ENCODE results near the gene BPTF. TPM values are rescaled to one million over a fixed set of nuclear protein-coding genes. Genes with fewer than 3 reads are reported as not detected.
A peak's percentile ranks its signal among the peaks of the same experiment; 100 is the strongest.

Gene BPTF
- total and polyA plus RNA-seq, 2 of the 13 experiments (the other 11 are each of a cell fraction or from before 2014, with no cell fraction given): 43.5 to 66.1 TPM

GRCh38 chr17:68011199-68011665 lies 185.9 kb downstream of the BPTF start (continued):
- TF ChIP-seq TRIM22 (IDR thresholded peaks at IDR 0.05) (no peak), SALL2 (CRISPR knock-in tag; IDR thresholded peaks at IDR 0.05) (no peak), ZFP36L2 (CRISPR knock-in tag; IDR thresholded peaks at IDR 0.05) (no peak), ZNF792 (CRISPR knock-in tag; IDR thresholded peaks at IDR 0.05) (no peak), ZNF646 (CRISPR knock-in tag; IDR thresholded peaks at IDR 0.05) (no peak), DDIT3 (CRISPR knock-in tag; IDR thresholded peaks at IDR 0.05) (no peak), ZBTB34 (CRISPR knock-in tag; IDR thresholded peaks at IDR 0.05) (no peak), HMGXB4 (CRISPR knock-in tag; IDR thresholded peaks at IDR 0.05; ENCODE audit: borderline replicate concordance in 1 of 2, low read depth in 1 of 2) (peak in 1 of 2 experiments; percentile 70; a peak in 1 of 4 replicates), ZNF839 (CRISPR knock-in tag; IDR thresholded peaks at IDR 0.05; ENCODE audit: borderline replicate concordance) (no peak), SSRP1 (CRISPR knock-in tag; IDR thresholded peaks at IDR 0.05) (no peak), RNF2 (conservative IDR thresholded peaks at IDR 0.05; ENCODE audit: low read depth) (no peak), SKI (IDR thresholded peaks at IDR 0.05; ENCODE audit: partially characterized antibody) (no peak), ZBTB33 (CRISPR knock-in tag; IDR thresholded peaks at IDR 0.05) (peak; percentile 98), LBX2 (CRISPR knock-in tag; IDR thresholded peaks at IDR 0.05; ENCODE audit: borderline replicate concordance) (no peak), NR1H2 (CRISPR knock-in tag; IDR thresholded peaks at IDR 0.05; ENCODE audit: borderline replicate concordance, low read depth) (no peak), ZNF737 (CRISPR knock-in tag; IDR thresholded peaks at IDR 0.05; ENCODE audit: borderline replicate concordance) (no peak)

Measured in HepG2 (cell line).